Stimulated activated CD4-positive, alpha-beta T cell treated with anti-CD3 and anti-CD28 coated beads, TNF-alpha, amount 100 ng/mL, for 48 hours (primary cell): Measurements from ENCODE around the gene NECTIN1.

Experiments
- DNase-seq, 3 donors: peaks; one replicate each; pipeline ENCODE4 v3.0.0-alpha.2; 2020; ENCODE audit warnings: low read depth in 3 of 3

The NECTIN1 gene

DNA sequence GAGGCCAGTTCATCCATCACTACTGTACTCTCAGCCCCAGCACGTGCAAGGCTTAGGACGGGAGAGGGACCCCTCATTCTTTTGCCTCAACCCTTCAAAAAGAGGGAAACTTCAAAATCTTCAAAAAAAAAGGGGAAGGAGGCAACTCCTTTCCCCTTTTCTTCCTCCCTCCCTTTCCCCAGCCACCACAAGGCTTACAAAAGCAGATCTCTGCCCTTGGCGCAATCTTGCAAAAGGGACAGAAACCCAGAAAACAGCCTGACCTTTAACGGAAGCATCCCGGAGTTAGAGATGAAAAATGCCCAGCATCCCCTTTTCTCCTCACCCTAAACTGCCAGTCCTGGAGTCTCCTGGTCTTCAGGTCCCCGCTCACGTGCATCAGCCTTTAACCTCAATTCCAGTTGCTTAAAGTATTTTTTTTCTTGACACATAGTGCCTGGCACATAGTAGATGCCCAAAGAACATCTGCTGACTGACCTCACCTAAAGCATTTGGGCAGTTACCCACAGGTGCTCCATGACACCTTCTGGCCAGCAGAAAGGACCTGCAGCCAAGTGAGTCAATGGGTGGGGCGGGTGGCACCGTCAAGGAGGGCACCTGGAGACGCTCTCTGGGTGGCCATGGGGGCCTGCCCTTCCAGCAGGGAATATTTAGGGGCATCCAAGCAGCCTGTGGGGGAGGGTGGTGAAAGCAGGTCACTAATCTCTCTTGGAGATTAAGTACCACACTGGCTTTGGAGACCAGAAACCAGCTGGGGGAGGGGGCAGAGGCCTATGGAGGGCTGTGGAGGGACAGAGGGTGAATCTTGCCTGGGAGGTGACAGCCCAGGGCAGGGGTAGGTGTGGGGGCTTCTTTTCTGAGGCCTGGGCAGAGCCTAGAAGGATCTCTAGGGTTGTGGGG is 16.3 kb downstream of the NECTIN1 start:
- no peak for DNase-seq

DNA sequence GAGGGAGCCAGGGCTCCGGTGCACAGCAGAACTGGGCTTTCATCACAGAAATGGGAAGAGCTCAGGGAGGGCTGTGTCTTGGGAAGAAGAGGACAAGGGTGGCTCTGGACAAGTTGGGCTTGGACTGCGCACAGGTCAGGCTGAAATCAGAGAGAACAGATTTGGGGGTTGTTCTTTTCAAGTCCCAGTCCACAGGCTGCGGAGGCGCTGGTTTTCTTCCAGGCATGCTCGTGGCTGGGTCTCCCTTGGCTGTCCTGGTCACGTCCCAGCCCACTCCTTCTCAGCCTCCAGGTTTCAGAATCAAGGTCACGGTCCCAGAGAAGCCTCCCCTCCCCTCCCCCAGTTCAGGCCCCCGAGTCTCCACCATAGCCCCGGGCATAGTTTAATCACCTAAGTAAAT is 17.0 kb downstream of the NECTIN1 start:
- DNase-seq, result no peak

DNA sequence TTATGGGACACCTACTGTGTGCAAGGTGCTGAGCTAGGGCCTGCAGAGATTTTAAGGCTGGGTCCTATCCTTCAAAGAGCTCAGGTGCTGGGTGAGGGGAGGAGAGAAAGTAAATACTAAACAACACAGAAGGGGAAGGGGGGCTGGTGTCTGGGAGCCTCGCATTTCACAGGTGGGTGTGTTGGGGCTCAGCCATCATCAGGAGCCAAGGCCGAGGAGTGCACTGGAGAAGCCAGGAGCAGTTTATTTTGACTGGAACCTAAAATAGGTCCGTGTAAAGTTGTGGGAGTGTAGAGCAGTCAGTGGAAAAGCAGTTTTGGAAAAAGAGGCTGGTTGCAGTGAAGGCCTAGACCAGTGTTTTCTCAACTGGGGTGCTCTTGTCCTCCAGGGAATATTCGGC is 17.5 kb downstream of the NECTIN1 start:
- DNase-seq, result no peak

DNA sequence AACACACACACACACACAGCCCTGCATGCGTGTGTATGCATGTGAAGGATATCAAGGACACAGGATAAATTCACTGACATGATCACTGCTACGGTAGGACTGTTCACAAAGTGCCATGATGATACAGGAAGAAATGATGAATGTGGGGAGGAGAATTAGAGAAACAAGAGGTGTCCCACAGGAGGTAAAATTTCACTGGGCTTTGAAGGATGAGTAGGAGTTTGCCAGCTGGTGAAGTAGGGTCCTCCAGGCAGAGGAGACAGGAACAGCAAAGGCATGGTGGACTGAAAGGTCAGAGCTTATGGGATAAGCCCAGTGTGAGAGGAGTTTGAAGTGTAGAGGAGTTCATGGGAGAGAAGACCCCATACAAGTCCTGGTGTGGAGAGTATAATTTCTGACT is 18.6 kb downstream of the NECTIN1 start:
- DNase-seq, result no peak

DNA sequence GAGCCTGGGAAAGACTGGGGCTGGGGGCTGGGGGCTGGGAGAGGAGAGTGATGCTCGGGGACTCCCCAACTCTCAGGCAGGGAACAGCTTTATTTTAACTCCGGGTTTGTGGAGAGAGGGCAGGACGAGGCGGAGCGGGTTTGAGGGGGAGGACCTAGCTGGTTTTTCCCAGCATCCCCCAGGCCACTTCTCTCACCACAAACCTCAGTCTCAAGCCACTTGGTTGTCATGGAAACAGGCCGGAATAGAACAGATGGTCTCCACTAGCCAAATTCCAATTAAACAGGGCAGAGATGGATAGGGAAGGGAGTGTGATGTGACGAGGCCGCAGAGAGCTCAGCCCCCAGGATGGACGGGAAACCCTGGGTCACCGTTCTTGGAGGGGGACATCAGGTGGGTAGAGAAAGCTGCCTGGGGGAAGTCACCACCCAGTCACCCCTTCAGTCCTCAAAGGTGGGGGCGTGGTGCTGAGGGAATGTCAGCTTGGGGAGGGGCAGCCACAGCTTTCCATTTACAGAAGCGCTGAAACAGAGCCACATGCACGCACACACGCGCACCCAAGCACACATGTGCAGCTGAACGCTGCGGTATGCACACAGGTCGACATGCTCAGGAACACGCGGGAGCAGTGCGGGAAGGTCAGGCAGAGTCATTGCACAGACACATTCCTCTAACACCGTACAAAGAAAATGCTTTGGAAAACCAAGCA is 19.2 kb downstream of the NECTIN1 start:
- DNase-seq, result no peak

DNA sequence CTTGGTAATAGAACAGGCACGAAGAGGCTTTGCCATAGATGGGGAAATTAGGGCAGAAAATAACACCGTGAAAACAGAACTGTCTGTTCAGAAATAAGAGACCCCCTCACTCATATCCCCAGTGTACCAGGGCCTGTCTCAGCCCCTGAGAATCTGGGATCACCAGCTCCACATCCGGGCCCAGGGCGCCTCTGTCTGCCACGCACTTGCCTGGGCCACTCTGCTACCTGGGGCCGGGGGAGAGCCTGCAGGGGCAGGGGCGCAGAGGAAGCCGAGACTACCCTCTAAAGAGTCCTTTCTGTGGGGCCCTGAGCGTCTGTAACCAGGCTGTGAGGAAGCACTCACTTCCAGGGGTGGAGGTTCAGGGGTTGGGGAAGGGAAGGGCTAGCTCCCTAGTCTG is 19.8 kb downstream of the NECTIN1 start:
- DNase-seq, result no peak

DNA sequence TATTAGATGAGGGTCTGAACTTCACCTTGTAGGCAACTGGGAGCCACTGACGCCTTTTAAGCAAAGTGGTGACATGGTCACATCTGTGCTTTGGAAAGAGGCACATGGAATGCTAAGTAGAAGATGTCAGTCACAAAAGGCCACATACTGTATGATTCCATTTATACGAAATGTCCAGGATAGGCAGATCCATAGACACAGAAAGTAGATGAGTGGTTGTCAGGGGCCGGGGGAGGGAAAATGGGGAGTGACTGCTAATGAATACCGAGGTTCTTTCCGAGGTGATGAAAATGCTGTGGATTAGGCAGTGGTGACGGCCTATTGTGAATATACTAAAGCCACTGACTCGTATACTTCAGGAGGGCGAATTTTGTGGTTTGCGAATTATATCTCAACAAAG is 20.6 kb downstream of the NECTIN1 start:
- DNase-seq, result no peak

DNA sequence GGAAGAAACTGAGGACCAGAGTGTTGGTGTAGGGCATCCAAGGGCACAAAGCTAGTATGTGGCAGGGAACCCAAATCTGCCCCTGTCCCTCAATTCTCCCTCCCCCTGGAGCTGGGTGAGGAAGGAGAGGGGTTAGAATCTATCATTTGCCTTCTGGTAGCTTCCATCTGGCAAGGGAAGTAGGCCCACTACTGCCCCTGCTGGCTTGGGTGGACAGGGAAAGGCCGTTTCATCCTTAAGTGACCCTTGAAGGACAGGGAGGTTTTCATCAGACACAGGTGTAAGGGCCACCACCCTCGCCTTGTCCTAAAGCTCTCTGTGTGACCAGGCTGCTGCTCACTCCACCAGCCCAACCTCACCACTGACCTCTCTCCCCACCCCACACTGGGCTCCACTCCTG is 22.1 kb downstream of the NECTIN1 start:
- no peak for DNase-seq

DNA sequence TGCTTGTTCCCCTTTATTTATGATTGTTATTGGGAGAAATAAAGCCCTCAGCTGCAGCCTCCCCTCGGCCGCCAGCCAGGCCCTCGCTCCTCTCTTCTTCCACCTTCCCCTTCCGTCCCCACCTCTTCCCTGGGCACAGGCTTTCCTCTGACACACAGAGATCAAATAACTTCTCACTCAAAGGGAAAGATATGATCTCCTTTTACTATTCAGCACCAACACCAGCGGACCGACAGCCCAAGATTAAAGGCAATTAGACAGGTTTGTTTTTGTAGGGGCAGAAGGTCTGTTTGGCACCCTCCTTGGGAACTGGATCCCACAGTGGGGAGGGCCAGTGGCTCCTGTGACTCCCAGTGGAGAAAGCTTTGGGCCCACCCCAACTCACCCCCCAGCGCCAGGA is 23.0 kb downstream of the NECTIN1 start:
- no peak for DNase-seq

DNA sequence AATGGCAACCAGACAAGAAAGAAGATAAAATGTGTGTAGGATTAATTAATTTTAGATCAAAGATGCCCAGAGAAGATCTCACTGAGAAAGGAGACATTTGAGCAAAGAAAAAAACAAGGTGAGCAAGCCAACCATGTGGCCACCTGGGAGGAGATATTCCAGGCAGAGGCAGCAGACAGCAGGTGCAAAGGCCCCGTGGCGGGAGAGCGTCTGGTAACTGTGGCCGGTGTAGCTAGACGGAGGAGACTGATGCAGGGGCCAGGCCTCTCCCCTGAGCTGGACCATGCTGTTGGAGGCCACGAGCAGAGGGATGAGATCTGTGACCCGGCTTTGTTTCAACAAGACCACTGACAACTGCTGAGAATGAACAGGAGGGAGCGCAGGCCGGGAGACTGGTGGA is 23.6 kb downstream of the NECTIN1 start:
- DNase-seq, result no peak

DNA sequence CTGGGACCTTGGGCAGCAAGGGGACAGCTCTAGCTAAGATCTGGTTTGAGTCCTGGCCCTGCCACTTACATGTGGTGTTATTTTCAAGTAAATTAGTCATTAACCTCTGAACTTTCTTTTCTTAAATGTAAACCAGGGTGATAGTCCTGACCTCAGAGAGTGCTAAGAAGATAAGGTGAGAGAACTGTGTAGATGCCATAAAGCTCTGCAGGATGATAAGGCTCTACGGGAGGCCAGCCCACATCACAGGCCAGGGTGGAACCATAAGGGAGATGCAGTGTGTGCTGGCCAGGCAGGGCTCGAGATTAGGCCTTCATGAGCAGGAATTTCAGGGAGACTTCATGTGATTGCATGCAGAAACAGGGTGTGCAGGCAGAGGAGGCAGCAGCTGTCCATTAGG is 24.2 kb downstream of the NECTIN1 start:
- DNase-seq, result no peak

DNA sequence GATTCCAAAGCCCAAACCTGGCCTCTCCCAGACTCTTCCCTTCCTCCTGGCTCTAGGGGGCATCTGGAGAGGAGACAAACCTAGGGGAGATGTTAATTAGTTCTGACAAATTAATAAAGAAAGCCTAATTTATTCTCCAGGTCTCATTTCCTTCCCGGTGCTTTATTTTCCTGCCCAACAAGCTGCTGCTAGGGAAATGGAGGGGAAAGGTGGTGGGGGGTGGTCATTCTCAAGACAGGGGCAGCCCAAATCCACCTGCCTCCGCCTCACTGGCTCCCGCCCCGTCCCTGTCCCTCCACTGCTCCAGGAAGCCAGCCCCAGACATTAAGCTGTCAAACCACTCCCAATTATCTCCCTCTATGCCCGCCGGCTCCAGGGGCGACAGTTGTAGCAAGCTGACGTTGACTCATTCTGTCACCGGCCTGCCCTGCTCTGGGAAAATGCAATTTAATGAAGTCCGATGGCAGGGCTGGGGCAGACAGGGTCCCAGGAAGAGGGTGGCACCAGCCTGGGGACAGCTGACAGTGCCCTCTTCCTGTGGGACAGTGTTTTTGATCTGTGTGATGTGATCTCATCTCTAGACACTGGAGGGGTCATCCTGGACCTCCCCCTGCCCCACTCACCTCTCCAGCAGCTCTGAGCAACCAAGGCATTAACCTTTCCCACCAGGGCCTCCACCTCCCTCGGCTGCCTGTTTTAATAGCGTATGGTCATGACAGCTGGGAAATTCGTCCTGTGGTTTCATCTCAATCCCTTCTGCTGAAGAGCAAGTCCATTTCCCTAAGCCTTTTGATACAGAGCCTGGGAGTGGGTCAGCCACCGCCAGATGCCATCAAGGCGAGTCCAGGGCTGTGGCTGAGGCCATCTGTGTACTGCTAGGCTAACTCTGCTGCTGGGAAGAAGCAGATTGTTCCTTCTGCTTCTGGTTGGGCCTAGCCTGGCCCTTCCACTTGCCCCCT is 27.1 kb downstream of the NECTIN1 start:
- DNase-seq, result no peak

DNA sequence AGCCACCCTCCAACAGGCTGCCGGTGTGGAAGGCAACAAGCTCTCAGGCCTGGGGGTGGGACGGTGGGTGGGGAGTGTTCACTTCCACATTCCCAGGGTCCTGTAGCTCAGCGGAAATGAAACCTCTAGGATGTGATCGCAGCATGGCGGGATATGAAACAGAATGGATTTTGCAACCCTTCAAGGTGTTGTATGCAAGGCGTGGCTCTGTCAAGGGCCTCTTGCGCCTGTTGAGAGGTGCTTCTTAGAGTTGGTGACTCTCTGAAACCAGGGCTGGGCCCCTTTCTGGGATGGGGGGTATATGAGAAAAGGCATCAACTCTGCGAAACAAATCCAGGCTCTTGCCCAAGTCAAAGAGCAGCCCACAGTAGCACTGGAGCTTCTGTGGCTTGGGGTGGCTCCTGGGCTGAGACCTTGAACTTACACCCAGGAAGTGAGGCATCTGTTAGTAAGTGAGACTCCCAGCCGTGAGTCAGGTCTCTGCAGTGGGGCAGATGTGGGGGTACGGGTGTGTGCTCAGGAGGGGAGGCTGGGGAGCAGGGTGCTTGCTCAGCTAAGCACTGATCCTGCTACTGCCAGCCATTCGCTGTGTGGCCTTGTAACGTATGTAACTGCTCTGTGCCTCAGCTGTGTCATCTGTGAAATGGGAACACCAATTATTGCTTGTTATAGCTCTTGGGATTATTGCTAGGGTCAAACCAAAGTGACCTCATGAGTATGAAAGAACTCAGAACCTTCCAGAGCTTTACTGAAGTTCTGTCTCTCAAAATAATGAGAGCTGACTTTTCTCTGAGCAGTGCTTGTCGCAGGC is 28.3 kb downstream of the NECTIN1 start:
- no peak for DNase-seq

DNA sequence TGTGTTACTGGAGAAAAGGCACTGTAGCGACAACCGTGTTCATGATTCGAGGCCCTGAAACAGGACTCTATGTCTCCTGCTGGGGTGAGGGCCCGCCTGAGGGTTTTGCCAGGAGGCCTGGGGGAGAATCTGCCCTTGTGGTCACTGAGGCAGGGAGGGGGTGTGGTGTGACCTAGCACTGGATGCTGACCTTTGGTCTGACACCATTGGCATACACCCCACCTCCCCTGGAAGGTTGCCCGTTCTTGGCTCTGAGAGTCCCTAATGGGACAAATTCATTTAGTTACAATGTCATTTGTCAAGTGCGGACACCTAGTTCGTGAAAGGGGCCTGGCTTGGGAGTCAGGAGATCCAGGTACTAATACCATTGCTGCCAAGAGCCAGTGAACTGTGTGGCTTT is 29.0 kb downstream of the NECTIN1 start:
- DNase-seq, result no peak

DNA sequence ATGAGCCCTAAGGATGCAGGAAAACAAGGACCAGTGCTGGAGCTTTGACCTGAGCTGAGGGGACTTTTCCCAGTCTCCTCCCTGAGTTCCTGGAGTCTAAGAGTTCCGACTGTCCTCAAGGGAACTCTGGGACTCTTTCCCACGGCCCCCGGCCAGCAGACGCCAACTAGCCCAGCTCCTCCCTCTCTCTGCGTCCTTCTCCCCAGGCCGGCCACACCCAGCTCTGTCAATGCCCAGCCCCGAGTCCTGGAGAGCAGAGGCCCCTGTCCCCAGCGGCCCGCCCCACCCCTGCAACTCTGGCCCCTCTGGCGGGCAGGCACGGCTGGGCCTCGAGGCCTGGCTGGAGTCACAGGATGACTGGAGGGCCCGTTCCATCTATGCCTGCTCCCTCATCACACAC is 29.8 kb downstream of the NECTIN1 start:
- DNase-seq, result no peak

DNA sequence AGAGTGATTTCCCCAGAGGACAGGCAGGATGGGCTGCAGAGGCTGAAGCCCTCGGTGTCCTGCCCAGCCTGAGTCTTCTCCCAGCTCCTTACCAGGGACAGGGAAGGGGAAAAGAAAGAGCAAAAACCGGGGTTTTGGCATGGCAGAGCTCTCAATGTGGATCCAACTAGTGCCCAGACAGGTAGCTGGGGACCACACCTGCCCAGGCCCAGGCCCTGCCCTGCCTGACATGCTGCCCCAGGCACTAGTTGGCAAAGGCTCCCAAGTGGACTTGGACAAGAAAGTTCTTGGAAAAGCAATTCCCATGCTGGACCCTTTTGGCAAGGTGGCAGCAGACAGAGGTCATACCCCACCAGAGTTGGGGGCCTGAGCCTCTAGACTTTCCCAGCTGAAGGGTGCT is 31.1 kb downstream of the NECTIN1 start:
- DNase-seq, result no peak

DNA sequence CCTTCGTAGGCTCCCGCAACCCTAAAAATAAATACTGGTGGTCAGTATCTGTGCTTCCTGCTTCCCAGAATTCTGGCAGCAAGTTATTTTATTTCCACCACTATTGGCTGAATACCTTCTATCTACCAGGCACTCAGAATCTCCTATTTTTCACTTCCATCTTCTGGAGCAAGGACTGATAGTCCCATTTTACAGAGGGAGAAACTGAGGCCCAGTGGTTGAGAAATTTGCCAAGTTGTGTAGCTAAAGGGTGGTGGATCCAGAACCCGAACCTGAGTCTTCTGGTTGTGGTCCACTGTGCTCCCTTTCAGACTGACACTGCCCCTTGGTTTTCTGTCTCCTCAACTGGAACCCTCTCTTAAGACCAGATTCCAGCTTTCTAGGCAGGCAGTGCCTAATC is 31.6 kb downstream of the NECTIN1 start:
- DNase-seq, result no peak

DNA sequence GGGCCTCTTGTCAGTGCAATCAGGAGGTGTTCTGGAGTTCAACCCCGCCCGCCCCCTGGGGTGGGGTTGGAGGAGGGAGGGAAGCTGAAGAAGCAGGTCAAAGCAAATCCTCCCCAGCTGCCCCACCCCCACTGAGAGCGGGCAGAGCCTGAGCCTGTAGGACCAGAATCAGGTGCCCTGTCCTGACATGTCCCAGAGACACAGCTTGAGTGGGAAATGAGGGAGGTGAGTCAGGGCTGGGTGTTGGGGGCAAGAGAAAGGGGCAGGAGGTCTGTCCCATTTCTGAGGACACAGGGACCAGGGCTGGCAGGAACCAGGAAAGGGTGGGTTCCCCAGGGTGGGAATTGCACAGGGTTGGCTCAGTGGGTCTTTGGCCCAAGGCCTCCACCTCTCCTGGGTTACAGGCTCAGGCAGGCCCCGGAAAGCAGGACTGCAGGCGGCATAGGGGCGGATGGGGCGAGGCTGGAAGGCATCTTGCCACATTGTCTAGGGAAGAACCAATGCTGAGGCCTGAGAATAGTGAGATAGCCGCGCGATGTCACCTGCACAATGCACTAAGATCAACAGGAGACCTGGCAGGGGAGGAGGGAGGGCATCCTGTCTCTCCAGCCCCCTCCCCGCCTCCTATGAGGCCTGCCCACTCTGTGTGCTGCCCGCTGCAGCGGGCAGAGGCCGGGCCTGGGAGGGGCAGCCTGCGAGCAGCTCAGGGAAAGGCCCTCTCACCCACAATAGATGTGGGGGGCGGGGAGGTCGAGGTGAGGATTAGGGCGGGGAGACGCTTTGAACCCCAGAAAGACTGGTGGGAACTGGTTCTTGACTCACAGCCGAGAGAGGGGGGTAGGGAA is 32.4 kb downstream of the NECTIN1 start:
- DNase-seq, result no peak

DNA sequence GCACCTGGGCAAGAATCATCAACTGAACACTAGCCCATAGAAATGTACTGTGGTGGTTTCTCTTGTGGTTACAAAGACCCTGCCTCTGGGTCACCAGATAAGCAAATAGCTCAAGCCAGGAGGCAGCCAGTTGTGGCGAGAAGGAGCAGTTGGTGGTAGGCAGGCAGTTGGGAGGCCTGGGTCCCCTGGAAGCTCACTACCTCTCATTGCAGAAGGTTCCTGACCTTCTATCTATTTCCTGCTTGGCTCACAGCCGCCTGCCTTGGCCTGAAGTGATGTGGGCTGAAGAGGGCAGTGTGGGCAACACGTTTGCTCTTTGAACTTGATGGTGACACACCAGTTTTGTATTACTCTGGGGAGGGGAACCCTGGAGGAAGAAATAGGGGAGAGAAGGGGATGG is 34.7 kb downstream of the NECTIN1 start:
- DNase-seq, result no peak

DNA sequence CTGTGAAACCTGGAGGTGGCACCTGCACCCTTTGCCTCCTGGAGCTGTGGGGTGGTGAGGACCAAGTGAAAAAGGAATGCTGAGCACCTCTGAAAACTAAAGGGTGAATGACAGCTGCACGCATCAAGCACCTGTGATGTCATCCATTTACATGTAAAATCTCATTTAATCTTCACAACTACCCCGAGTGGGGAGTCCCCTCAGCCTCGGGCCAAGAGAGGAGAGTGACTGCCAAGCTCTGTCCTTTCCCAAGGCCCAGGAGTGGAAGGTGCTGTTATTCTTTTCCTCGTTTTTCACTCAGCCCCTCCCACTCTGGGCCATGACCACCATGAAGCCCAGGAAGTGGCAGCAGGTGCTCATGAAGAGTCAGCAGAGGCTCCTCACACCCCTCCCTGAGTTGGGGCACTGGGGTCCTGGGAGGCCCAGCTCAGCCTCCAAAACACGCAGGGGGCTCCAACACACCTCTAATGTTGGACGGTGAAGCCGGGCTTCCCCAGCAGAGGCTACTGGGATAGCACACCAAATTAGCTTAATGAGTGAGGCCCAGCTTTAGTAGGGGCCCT is 35.7 kb downstream of the NECTIN1 start:
- DNase-seq, result no peak
